Neural cell (in vitro differentiated cells): Measurements from ENCODE around the gene ZKSCAN1. TPM values are rescaled to one million over a fixed set of nuclear protein-coding genes. Genes with fewer than 3 reads are reported as not detected.

Experiments
- H2AFZ ChIP-seq: fragments of 200-600, 300-800 bp; sonication (generic), shearing (Covaris generic); 2 replicates; pipeline ENCODE4 v1.6.0; 2014; ENCODE audit warnings: low read depth, mild to moderate bottlenecking, antibody characterized with exemption, low read length, moderate library complexity
- H3F3A ChIP-seq: fragments of 200-600 bp; shearing (Covaris generic); 2 replicates; pipeline ENCODE4 v1.6.1; 2016; ENCODE audit warnings: mild to moderate bottlenecking, moderate library complexity, mixed read lengths, antibody characterized with exemption, low read length; ENCODE audit not compliant: insufficient read depth, poor library complexity, severe bottlenecking
- H3K27ac ChIP-seq: fragments of 200-600, 300-800 bp; sonication (generic), shearing (Covaris generic); 2 replicates; pipeline ENCODE4 v1.5.1; 2014; ENCODE audit warnings: mild to moderate bottlenecking, low read length, moderate library complexity
- H3K27me3 ChIP-seq: fragments of 300-800, 200-600 bp; sonication (generic), shearing (Covaris generic); 2 replicates; pipeline ENCODE4 v1.6.0; 2014; ENCODE audit warnings: mild to moderate bottlenecking, low read depth, low read length, moderate library complexity; ENCODE audit not compliant: insufficient read depth
- H3K36me3 ChIP-seq: fragments of 300-800, 200-600 bp; sonication (generic), shearing (Covaris generic); 2 replicates; pipeline ENCODE4 v1.5.1; 2014; ENCODE audit warnings: mild to moderate bottlenecking, antibody characterized with exemption, low read length, moderate library complexity; ENCODE audit not compliant: insufficient read depth
- H3K4me2 ChIP-seq: fragments of 300-800, 200-600 bp; sonication (generic), shearing (Covaris generic); 2 replicates; pipeline ENCODE4 v1.6.0; 2014; ENCODE audit warnings: mild to moderate bottlenecking, low read length
- H3K4me3 ChIP-seq: fragments of 300-800, 200-600 bp; sonication (generic), shearing (Covaris generic); 2 replicates; pipeline ENCODE4 v1.5.1; 2014; ENCODE audit warnings: mild to moderate bottlenecking, low read length, moderate library complexity
- H3K79me2 ChIP-seq: fragments of 200-600 bp; shearing (Covaris generic); replicated peaks from 2 replicates; pipeline ENCODE4 v1.6.0; 2014; ENCODE audit warnings: mild to moderate bottlenecking, low read length, moderate library complexity; ENCODE audit not compliant: insufficient read depth
- H3K9ac ChIP-seq: fragments of 300-800, 200-600 bp; sonication (generic), shearing (Covaris generic); 2 replicates; pipeline ENCODE4 v1.6.1; 2016; ENCODE audit warnings: mild to moderate bottlenecking, low read length, mixed read lengths
- H3K9me2 ChIP-seq: fragments of 200-600 bp; shearing (Covaris generic); 2 replicates; pipeline ENCODE4 v1.6.1; 2016; ENCODE audit warnings: mild to moderate bottlenecking, low read length, mixed read lengths; ENCODE audit not compliant: insufficient read depth
- H3K9me3 ChIP-seq: fragments of 200-600, 300-800 bp; sonication (generic), shearing (Covaris generic); 2 replicates; pipeline ENCODE4 v1.6.1; 2016; ENCODE audit warnings: mild to moderate bottlenecking, mixed run types, low read length, moderate library complexity, mixed read lengths
- H4K20me1 ChIP-seq: fragments of 200-600 bp; shearing (Covaris generic); 2 replicates; pipeline ENCODE4 v1.6.1; 2016; ENCODE audit warnings: mild to moderate bottlenecking, mixed run types; ENCODE audit not compliant: insufficient read depth
- CTCF ChIP-seq: fragments of 450-650 bp; IDR thresholded peaks from 2 replicates; pipeline ENCODE4 v1.5.1; 2014; ENCODE audit warnings: antibody characterized with exemption, mild to moderate bottlenecking, moderate library complexity; ENCODE audit not compliant: poor library complexity, severe bottlenecking
- EP300 ChIP-seq: fragments of 450-650 bp; conservative IDR thresholded peaks from 2 replicates; pipeline ENCODE4 v1.6.1; 2014; ENCODE audit warnings: antibody characterized with exemption, mild to moderate bottlenecking, moderate library complexity; ENCODE audit not compliant: poor library complexity, severe bottlenecking
- EZH2 ChIP-seq: fragments of 200-600, 300-800 bp; shearing (Covaris generic), sonication (generic); IDR thresholded peaks from 2 replicates; pipeline ENCODE4 v1.6.1; 2014; ENCODE audit warnings: antibody characterized with exemption, low read length, borderline replicate concordance, mild to moderate bottlenecking; ENCODE audit not compliant: insufficient read depth, poor library complexity, severe bottlenecking
- MXI1 ChIP-seq: fragments of 450-650 bp; conservative IDR thresholded peaks from 2 replicates; pipeline ENCODE4 v1.6.1; 2014; ENCODE audit warnings: antibody characterized with exemption, mild to moderate bottlenecking; ENCODE audit not compliant: poor library complexity, severe bottlenecking
- POLR2AphosphoS5 ChIP-seq: IDR thresholded peaks from 2 replicates; pipeline ENCODE4 v1.6.1; 2012
- RAD21 ChIP-seq: fragments of 450-650 bp; conservative IDR thresholded peaks from 2 replicates; pipeline ENCODE4 v1.6.1; 2014; ENCODE audit warnings: antibody characterized with exemption, mild to moderate bottlenecking, moderate library complexity
- REST ChIP-seq: IDR thresholded peaks from 2 replicates; pipeline ENCODE4 v1.6.1; 2012; ENCODE audit warnings: borderline replicate concordance
- SMC3 ChIP-seq: fragments of 450-650 bp; conservative IDR thresholded peaks from 2 replicates; pipeline ENCODE4 v1.6.1; 2014; ENCODE audit warnings: antibody characterized with exemption, mild to moderate bottlenecking, moderate library complexity; ENCODE audit not compliant: poor library complexity
- TAF1 ChIP-seq: IDR thresholded peaks from 2 replicates; pipeline ENCODE4 v1.6.1; 2012; ENCODE audit warnings: low read depth
- polyA plus RNA-seq: library from polyadenylated mRNA; depleted of rRNA; stranded (reverse); fragments of >200 nt; gene quantifications from 2 replicates; pipeline ENCODE4 v1.2.3, GENCODE V29; 2014

The ZKSCAN1 gene
- polyA plus RNA-seq, 1 donor from 2014 or later: 26.6 TPM

- H3K27me3 ChIP-seq: no peaks in the 10 kb centered on the region
- H2AFZ ChIP-seq: peak within 1 kb of the TSS; percentile 56
- H3K9me2 ChIP-seq: no peaks in the 10 kb centered on the region
- H4K20me1 ChIP-seq: no peaks in the 10 kb centered on the region
- H3K79me2 ChIP-seq: peaks cover 47% of the 10 kb centered on the region
- H3K36me3 ChIP-seq: peaks cover 6% of the 10 kb centered on the region
- H3F3A ChIP-seq: no peaks in the 10 kb centered on the region
- TF ChIP-seq REST (peak; percentile 65), EP300 (peak; percentile 83), CTCF (peak; percentile 97), MXI1 (peak; percentile 90), POLR2AphosphoS5 (peak; percentile 99), RAD21 (peak; percentile 82), SMC3 (peak; percentile 93), EZH2 (no peak), TAF1 (no peak)
- H3K4me3 ChIP-seq: peak within 1 kb of the TSS; percentile 91
- peak within 1 kb of the TSS; percentile 88 for H3K27ac ChIP-seq
- no peaks in the 10 kb centered on the region for H3K9me3 ChIP-seq
- peak within 1 kb of the TSS; percentile 93 for H3K9ac ChIP-seq
- peak within 1 kb of the TSS; percentile 76 for H3K4me2 ChIP-seq
Measured at GRCh38 chr7:100081535-100082102, 66.2 kb downstream of the ZKSCAN1 start, which contains the start of gene ZNF3. Gene ZNF3, minus strand, starts transcription at chr7:100081723. Its CDS starts 4,366 bp downstream, at chr7:100077357.

DNA sequence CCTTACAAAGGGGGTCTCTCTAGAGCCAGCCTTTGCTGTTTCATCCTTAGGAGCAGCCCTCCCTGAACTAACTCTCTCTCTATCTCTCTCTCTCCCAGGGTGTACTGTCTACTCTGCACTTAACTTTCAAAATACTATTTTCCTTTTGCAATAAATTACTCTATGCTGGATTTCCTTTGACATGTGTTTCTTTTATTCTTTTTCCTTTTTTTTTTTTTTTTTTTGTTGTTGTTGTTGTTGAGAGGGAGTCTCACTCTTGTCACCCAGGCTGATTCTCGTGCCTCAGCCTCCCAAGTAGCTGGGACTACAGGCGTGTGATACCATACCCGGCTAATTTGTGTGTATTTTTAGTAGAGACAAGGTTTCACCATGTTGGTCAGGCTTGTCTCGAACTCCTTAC, 67.6 kb downstream of the ZKSCAN1 start:
- no peaks in the 10 kb centered on the region for H3F3A ChIP-seq
- H2AFZ ChIP-seq: no peak overlapping the region
- no peaks in the 10 kb centered on the region for H3K36me3 ChIP-seq
- H4K20me1 ChIP-seq: no peaks in the 10 kb centered on the region
- no peaks in the 10 kb centered on the region for H3K27me3 ChIP-seq
- no peaks in the 10 kb centered on the region for H3K9me3 ChIP-seq
- no peak overlapping the region for H3K27ac ChIP-seq
- H3K9me2 ChIP-seq: no peaks in the 10 kb centered on the region
- H3K4me3 ChIP-seq: peak overlapping the region; percentile 91
- peaks cover 34% of the 10 kb centered on the region for H3K79me2 ChIP-seq
- TF ChIP-seq TAF1 (no peak), EP300 (no peak), EZH2 (no peak), SMC3 (no peak), MXI1 (no peak), RAD21 (no peak), CTCF (no peak), REST (no peak), POLR2AphosphoS5 (no peak)
- H3K9ac ChIP-seq: no peak overlapping the region
- no peak overlapping the region for H3K4me2 ChIP-seq
